Endothelial cell of umbilical vein (primary cell): ENCODE results near the gene SHPK. TPM values are rescaled to one million over a fixed set of nuclear protein-coding genes. Genes with fewer than 3 reads are reported as not detected.
"Not testable (repeated sequence)": the region's sequence is repeated elsewhere in the genome, so short reads cannot be mapped to it uniquely, and the experiment has no call there.

Experiments used
- BruUV-seq: library from RNA; stranded (reverse); fragments of 400-500 nt; replicated peaks from 2 replicates; lab custom pipeline; 2021; lab: Mats Ljungman, UMichigan
- CTCF ChIA-PET: fragments of 300-600, 350-600 bp; sonication (Branson Sonifier 250); formaldehyde crosslinking; loops from one replicate; lab custom pipeline; 2021; ENCODE audit warnings: antibody characterized with exemption, inconsistent platforms; lab: Charles Lee
- POLR2A ChIA-PET: fragments of 300-600, 350-600 bp; sonication (Branson Sonifier 250); formaldehyde crosslinking; loops from one replicate; lab custom pipeline; 2021; ENCODE audit warnings: antibody characterized with exemption, inconsistent platforms; lab: Charles Lee
- DNase-seq: peaks from one replicate; pipeline ENCODE4 v3.0.0-alpha.2; 2011; ENCODE audit warnings: low read depth, low spot score
- FAIRE-seq: peaks from 2 replicates; lab custom pipeline; 2011; peaks lifted over from hg19 to GRCh38; lab: Jason Lieb, UNC
- H2AFZ ChIP-seq: 2 replicates; pipeline ENCODE4 v1.6.0; 2012; ENCODE audit warnings: low read depth, low read length, control low read depth, inconsistent platforms
- H3K27ac ChIP-seq: 2 replicates; pipeline ENCODE4 v1.5.1; 2011; ENCODE audit warnings: low read depth, mild to moderate bottlenecking, control low read depth, low read length, moderate library complexity; ENCODE audit not compliant: insufficient read depth
- H3K27me3 ChIP-seq, 2 experiments: 2 replicates each; pipeline versions ENCODE4 v1.6.0 to v1.6.1; 2011; ENCODE audit warnings: low read length in 2 of 2, mixed read lengths in 1 of 2; ENCODE audit not compliant: control insufficient read depth in 2 of 2, insufficient read depth in 2 of 2
- H3K36me3 ChIP-seq, 2 experiments: 2 replicates in 1 of 2; 3 replicates in 1 of 2; pipeline ENCODE4 v1.5.1; 2011; ENCODE audit warnings: low read length in 2 of 2, mild to moderate bottlenecking in 1 of 2, moderate library complexity in 1 of 2; ENCODE audit not compliant: control insufficient read depth in 2 of 2, insufficient read depth in 2 of 2; ENCODE audit errors: extremely low read depth in 1 of 2
- H3K4me1 ChIP-seq: 3 replicates; pipeline ENCODE4 v1.5.1; 2011; ENCODE audit warnings: mild to moderate bottlenecking, low read length; ENCODE audit not compliant: control insufficient read depth, insufficient read depth; ENCODE audit errors: extremely low read depth
- H3K4me2 ChIP-seq: 2 replicates; pipeline ENCODE4 v1.6.1; 2011; ENCODE audit warnings: low read length, control low read depth, mixed read lengths; ENCODE audit not compliant: insufficient read depth
- H3K4me3 ChIP-seq, 3 experiments: fragments of 200-600 bp in 1 of 3; sonication (generic), shearing (Covaris generic) in 1 of 3; replicated peaks in 1 of 3; 2 replicates each; pipeline ENCODE4 v1.5.1; 2011 to 2016; ENCODE audit warnings: control low read depth in 3 of 3, low read length in 3 of 3, mild to moderate bottlenecking in 2 of 3, inconsistent platforms in 1 of 3, low read depth in 1 of 3, moderate library complexity in 1 of 3; ENCODE audit not compliant: insufficient read depth in 1 of 3
- H3K79me2 ChIP-seq: 2 replicates; pipeline ENCODE4 v1.6.0; 2012; ENCODE audit warnings: low read length, inconsistent platforms; ENCODE audit not compliant: control insufficient read depth, insufficient read depth
- H3K9ac ChIP-seq: replicated peaks from 2 replicates; pipeline ENCODE3; 2011; ENCODE audit warnings: low read length, control low read depth; ENCODE audit not compliant: insufficient read depth; ENCODE audit errors: extremely low read depth
- H3K9me1 ChIP-seq: replicated peaks from 3 replicates; pipeline ENCODE4 v1.6.0; 2011; ENCODE audit warnings: mild to moderate bottlenecking, low read length; ENCODE audit not compliant: control insufficient read depth, insufficient read depth; ENCODE audit errors: extremely low read depth
- H3K9me3 ChIP-seq: replicated peaks from 2 replicates; pipeline ENCODE4 v1.5.1; 2012; ENCODE audit warnings: low read length, inconsistent platforms; ENCODE audit not compliant: control insufficient read depth, insufficient read depth
- H4K20me1 ChIP-seq: replicated peaks from 2 replicates; pipeline ENCODE3; 2011; ENCODE audit warnings: mild to moderate bottlenecking, low read length; ENCODE audit not compliant: control insufficient read depth, insufficient read depth; ENCODE audit errors: extremely low read depth
- EZH2 ChIP-seq: IDR thresholded peaks from 2 replicates; pipeline ENCODE4 v1.6.1; 2012; ENCODE audit warnings: borderline replicate concordance, low read depth, mild to moderate bottlenecking, moderate library complexity, low read length, inconsistent platforms; ENCODE audit not compliant: severe bottlenecking
- FOS ChIP-seq: IDR thresholded peaks from 2 replicates; pipeline ENCODE4 v1.6.1; 2011; ENCODE audit warnings: mild to moderate bottlenecking, low read length, moderate library complexity, borderline replicate concordance; ENCODE audit not compliant: insufficient read depth
- GATA2 ChIP-seq: IDR thresholded peaks from 2 replicates; pipeline ENCODE4 v1.7.0; 2011; ENCODE audit warnings: low read depth, mild to moderate bottlenecking, moderate library complexity, mixed read lengths, low read length; ENCODE audit not compliant: insufficient read length, insufficient read depth
- JUN ChIP-seq: IDR thresholded peaks from 2 replicates; pipeline ENCODE4 v1.6.1; 2011; ENCODE audit warnings: borderline replicate concordance, low read depth; ENCODE audit not compliant: insufficient read length, insufficient read depth
- MYC ChIP-seq: IDR thresholded peaks from one replicate; pipeline ENCODE4 v1.6.1; 2011; ENCODE audit warnings: mild to moderate bottlenecking, low read depth, low read length
- POLR2A ChIP-seq: IDR thresholded peaks from 2 replicates; pipeline ENCODE4 v1.6.1; 2012; ENCODE audit warnings: low read depth, mild to moderate bottlenecking, control low read depth, low read length
- POLR2AphosphoS5 ChIP-seq: IDR thresholded peaks from 2 replicates; pipeline ENCODE4 v1.6.1; 2012; ENCODE audit warnings: low read depth, mild to moderate bottlenecking, control low read depth, low read length, moderate library complexity; ENCODE audit not compliant: insufficient read depth
- dilution Hi-C: fragments of 300-500 bp; cut with MboI; formaldehyde crosslinking; loops from one replicate; pipeline ENCODE4 v1.15.0; 2019; ENCODE audit warnings: low sequenced_read_pairs; ENCODE audit not compliant: extremely low pct_ligation_motif_present
- intact Hi-C: fragments of 100-400 bp; cut with micrococcal nuclease; formaldehyde crosslinking; loops from one replicate; pipeline ENCODE4 v1.10.0; 2022
- polyA plus RNA-seq, 4 experiments: library from polyadenylated mRNA; depleted of rRNA in 3 of 4; stranded (reverse) in 3 of 4; unstranded in 1 of 4; fragments of >200 nt; gene quantifications; 2 replicates each; pipeline versions ENCODE4 v1.2.1 to v1.2.3, GENCODE V29; 2011 to 2012; ENCODE audit warnings: missing spikeins in 1 of 4
- total RNA-seq: library from RNA; stranded (reverse); gene quantifications from 2 replicates; pipeline ENCODE4 v1.2.3, GENCODE V29; 2021
- TF ChIP-seq, protein P1 (sequence below), 2 donors: IDR thresholded peaks; 1 replicate in 1 of 2; 2 replicates in 1 of 2; pipeline ENCODE4 v1.5.1; 2011; ENCODE audit warnings: low read length in 2 of 2, mild to moderate bottlenecking in 2 of 2, moderate library complexity in 2 of 2, control low read depth in 1 of 2, inconsistent platforms in 1 of 2, low read depth in 1 of 2; ENCODE audit not compliant: insufficient read depth in 1 of 2; ENCODE audit errors: extremely low read depth in 1 of 2
- TF ChIP-seq, protein P2 (sequence below): IDR thresholded peaks from 2 replicates; pipeline ENCODE4 v1.6.1; 2011; ENCODE audit not compliant: insufficient read depth, insufficient read length

The SHPK gene
- total and polyA plus RNA-seq, 2 donors (not counting 3 experiments of a cell fraction or from before 2014, with no cell fraction given), result 15.4 to 15.9 TPM

DNA sequence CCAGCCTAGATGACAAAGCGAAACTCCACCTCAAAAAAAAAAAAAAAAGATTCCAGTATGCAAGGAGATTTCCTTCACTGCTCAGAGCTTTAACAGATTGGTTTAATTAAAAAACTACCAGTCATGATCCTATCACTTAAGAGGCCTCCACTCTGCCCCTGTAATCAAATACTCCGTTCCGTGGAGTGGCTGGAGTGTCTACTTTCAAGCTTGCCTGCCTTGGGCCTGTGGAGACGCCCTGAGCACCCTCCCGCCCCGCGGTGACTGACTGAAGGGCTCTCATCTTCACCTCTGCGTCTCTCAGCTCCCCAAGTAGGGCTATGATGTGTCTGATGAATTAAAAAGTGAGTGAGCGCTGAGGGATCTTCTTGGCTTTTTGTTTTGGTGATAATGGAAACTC, 53.1 kb downstream of the SHPK start:
- BruUV-seq, result no TSS peak
- H3K27me3 ChIP-seq, result no peaks in the 10 kb centered on the region
- H4K20me1 ChIP-seq, result no peaks in the 10 kb centered on the region
- no peak for DNase-seq
- FAIRE-seq, result no peak
- H3K79me2 ChIP-seq, result no peaks in the 10 kb centered on the region
- no peak overlapping the region for H3K27ac ChIP-seq
- dilution Hi-C loops (no loop called here), intact Hi-C loops (no loop called here)
- H3K4me2 ChIP-seq, result no peak overlapping the region
- no peaks in the 10 kb centered on the region for H3K9me1 ChIP-seq
- H3K9ac ChIP-seq, result no peak overlapping the region
- no peak overlapping the region for H3K4me3 ChIP-seq
- CTCF ChIA-PET, result no interaction called here
- no peaks in the 10 kb centered on the region for H3K36me3 ChIP-seq
- TF ChIP-seq GATA2 (no peak), EZH2 (no peak), JUN (no peak), MYC (no peak), POLR2AphosphoS5 (no peak), FOS (no peak), POLR2A (no peak)
- TF ChIP-seq, protein P1, sequence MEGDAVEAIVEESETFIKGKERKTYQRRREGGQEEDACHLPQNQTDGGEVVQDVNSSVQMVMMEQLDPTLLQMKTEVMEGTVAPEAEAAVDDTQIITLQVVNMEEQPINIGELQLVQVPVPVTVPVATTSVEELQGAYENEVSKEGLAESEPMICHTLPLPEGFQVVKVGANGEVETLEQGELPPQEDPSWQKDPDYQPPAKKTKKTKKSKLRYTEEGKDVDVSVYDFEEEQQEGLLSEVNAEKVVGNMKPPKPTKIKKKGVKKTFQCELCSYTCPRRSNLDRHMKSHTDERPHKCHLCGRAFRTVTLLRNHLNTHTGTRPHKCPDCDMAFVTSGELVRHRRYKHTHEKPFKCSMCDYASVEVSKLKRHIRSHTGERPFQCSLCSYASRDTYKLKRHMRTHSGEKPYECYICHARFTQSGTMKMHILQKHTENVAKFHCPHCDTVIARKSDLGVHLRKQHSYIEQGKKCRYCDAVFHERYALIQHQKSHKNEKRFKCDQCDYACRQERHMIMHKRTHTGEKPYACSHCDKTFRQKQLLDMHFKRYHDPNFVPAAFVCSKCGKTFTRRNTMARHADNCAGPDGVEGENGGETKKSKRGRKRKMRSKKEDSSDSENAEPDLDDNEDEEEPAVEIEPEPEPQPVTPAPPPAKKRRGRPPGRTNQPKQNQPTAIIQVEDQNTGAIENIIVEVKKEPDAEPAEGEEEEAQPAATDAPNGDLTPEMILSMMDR (IDR thresholded peaks at IDR 0.05; ENCODE audit: extremely low read depth in 1 of 2, insufficient read depth in 1 of 2, low read depth in 1 of 2, low read length in 2 of 2), result no peak
- TF ChIP-seq, protein P2, sequence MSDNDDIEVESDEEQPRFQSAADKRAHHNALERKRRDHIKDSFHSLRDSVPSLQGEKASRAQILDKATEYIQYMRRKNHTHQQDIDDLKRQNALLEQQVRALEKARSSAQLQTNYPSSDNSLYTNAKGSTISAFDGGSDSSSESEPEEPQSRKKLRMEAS, result no peak
- no peaks in the 10 kb centered on the region for H3K9me3 ChIP-seq
- H2AFZ ChIP-seq, result no peak overlapping the region
- H3K4me1 ChIP-seq, result no peaks in the 10 kb centered on the region
- POLR2A ChIA-PET, result no interaction called here

DNA sequence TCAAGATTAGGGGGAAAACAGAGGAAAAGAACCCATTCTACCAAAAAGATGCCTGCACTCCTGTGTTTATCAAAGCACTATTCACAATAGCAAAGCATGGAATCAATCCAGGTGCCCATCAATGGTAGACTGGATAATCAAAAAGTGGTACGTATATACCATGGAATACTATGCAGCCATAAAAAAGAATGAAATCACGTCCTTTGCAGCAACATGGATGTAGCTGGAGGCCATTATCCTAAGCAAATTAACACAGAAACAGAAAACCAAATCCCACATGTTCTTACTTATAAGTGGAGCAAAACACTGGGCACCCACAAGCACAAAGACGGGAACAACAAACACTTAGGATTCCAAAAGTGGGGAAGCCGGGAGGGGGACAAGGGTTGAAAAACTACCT, 57.4 kb downstream of the SHPK start:
- H3K27ac ChIP-seq, FAIRE-seq, H3K4me2 ChIP-seq, H3K27me3 ChIP-seq, H3K4me3 ChIP-seq, H4K20me1 ChIP-seq, H2AFZ ChIP-seq, H3K9me3 ChIP-seq, POLR2A ChIA-PET, intact Hi-C loops, H3K9ac ChIP-seq, CTCF ChIA-PET, H3K4me1 ChIP-seq, BruUV-seq, DNase-seq, dilution Hi-C loops, H3K79me2 ChIP-seq, H3K36me3 ChIP-seq, H3K9me1 ChIP-seq: not testable (repeated sequence)
